Esophagus muscularis mucosa (tissue), 4 donors: ENCODE data around the gene RASAL1. TPM values are rescaled to one million over a fixed set of nuclear protein-coding genes. Genes with fewer than 3 reads are reported as not detected.

Experiments
- DNase-seq: peaks from one replicate; pipeline ENCODE4 v3.0.0-alpha.2; 2017; ENCODE audit errors: extremely low spot score
- H3K27ac ChIP-seq, 4 donors: fragments of 200-600 bp; sonication (generic); replicated peaks in 1 of 4; 1 replicate in 3 of 4; 2 replicates in 1 of 4; pipeline ENCODE4 v1.5.1; 2016 to 2019; ENCODE audit warnings: mild to moderate bottlenecking in 1 of 4
- H3K27me3 ChIP-seq, 4 donors: fragments of 200-600 bp; sonication (generic); one replicate each; pipeline versions ENCODE4 v1.5.1 to v1.6.0; 2016 to 2019
- H3K36me3 ChIP-seq, 4 donors: fragments of 200-600 bp; sonication (generic); one replicate each; pipeline ENCODE4 v1.5.1; 2016 to 2019
- H3K4me1 ChIP-seq, 4 donors: fragments of 200-600 bp; sonication (generic); one replicate each; pipeline ENCODE4 v1.5.1; 2016 to 2019
- H3K4me3 ChIP-seq, 4 donors: fragments of 200-600 bp; sonication (generic); 1 replicate in 2 of 4; 2 replicates in 2 of 4; pipeline ENCODE4 v1.5.1; 2016 to 2019; ENCODE audit warnings: mild to moderate bottlenecking in 4 of 4, moderate library complexity in 1 of 4
- H3K9me3 ChIP-seq, 4 donors: fragments of 200-600 bp; sonication (generic); 1 replicate in 3 of 4; 2 replicates in 1 of 4; pipeline ENCODE4 v1.5.1; 2016 to 2019
- EP300 ChIP-seq: sonication (generic); formaldehyde crosslinking; IDR thresholded peaks from one replicate; pipeline ENCODE4 v1.6.1; 2017; ENCODE audit warnings: antibody characterized with exemption
- POLR2A ChIP-seq: fragments of 450-650 bp; IDR thresholded peaks from one replicate; pipeline ENCODE4 v1.6.1; 2017; ENCODE audit warnings: antibody characterized with exemption, moderate library complexity, mild to moderate bottlenecking, low read depth
- POLR2AphosphoS5 ChIP-seq, 2 donors: sonication (generic); formaldehyde crosslinking; IDR thresholded peaks; one replicate each; pipeline ENCODE4 v1.6.1; 2017; ENCODE audit warnings: antibody characterized with exemption in 2 of 2
- WGBS: methylation state at CpG from one replicate; pipeline ENCODE4 v1.1.5; 2018; 5-methylcytosine and 5-hydroxymethylcytosine counted together
- intact Hi-C: fragments of 100-400 bp; cut with DNase I; formaldehyde crosslinking; loops from one replicate; pipeline ENCODE4 v1.15.1; 2023
- total RNA-seq, 4 donors: library from RNA; depleted of rRNA; stranded (reverse); fragments of >200 nt; gene quantifications; one replicate each; pipeline versions ENCODE4 v1.1.0 to v1.2.1, GENCODE V29; 2016
- TF ChIP-seq, protein P1 (sequence below), 3 experiments: fragments of 200-600 bp in 2 of 3; fragments of 450-650 bp in 1 of 3; sonication (generic) in 2 of 3; IDR thresholded peaks; one replicate each; pipeline ENCODE4 v1.5.1; 2017 to 2019; ENCODE audit warnings: antibody characterized with exemption in 3 of 3, mild to moderate bottlenecking in 2 of 3, moderate library complexity in 1 of 3

RASAL1 gene
- total RNA-seq, 4 donors from 2014 or later, result 0.17 TPM; not detected in 3

DNA sequence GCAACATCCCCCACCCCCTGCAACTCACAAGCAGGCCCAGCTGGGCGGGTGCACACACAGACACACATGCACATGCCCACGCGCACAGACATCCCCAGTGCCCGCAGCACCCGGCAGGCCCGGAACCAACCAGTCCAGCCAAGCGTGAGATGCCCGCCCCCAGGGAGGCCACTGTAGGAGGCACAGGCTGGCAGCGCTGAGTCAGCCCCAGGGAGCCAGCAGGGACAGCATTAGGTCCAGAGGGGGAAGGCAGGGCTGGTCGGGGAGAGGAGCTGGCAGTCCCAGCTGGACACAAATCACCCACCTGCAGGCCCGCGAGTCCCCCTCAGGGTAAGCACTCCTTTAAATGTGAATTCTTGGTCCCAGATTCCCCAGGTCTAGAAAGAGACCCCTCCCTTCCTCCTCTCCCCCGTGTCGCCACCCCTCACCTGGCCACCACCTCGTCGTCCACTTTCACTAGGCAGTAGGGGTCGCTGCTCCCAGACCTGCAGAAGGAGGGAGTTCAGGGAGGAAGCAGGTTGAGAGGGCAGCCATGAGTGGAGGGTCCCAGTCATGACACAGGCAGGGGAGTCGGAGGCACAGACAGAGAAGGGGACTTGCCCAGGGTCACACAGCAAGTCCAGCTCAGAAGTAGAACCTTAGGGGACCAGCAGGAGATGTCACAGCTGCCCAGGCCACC, 5.0 kb downstream of the RASAL1 start:
- no peak for TF ChIP-seq POLR2A
- no peak for TF ChIP-seq POLR2AphosphoS5 (IDR thresholded peaks at IDR 0.05)
- TF ChIP-seq, protein P1, sequence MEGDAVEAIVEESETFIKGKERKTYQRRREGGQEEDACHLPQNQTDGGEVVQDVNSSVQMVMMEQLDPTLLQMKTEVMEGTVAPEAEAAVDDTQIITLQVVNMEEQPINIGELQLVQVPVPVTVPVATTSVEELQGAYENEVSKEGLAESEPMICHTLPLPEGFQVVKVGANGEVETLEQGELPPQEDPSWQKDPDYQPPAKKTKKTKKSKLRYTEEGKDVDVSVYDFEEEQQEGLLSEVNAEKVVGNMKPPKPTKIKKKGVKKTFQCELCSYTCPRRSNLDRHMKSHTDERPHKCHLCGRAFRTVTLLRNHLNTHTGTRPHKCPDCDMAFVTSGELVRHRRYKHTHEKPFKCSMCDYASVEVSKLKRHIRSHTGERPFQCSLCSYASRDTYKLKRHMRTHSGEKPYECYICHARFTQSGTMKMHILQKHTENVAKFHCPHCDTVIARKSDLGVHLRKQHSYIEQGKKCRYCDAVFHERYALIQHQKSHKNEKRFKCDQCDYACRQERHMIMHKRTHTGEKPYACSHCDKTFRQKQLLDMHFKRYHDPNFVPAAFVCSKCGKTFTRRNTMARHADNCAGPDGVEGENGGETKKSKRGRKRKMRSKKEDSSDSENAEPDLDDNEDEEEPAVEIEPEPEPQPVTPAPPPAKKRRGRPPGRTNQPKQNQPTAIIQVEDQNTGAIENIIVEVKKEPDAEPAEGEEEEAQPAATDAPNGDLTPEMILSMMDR (IDR thresholded peaks at IDR 0.05), result no peak
- TF ChIP-seq EP300, result no peak
- Histone ChIP-seq H3K4me1 (peaks cover 0 to 5% (median 3%) of the 10 kb centered on the region in 4 donors), H3K27ac (no peak overlapping the region), H3K27me3 (peaks cover 0 to 77% (median 8%) of the 10 kb centered on the region in 4 donors), H3K36me3 (no peaks in the 10 kb centered on the region), H3K9me3 (no peaks in the 10 kb centered on the region), H3K4me3 (no peak overlapping the region)
- intact Hi-C loops, result no loop called here
- no peak for DNase-seq
- WGBS, result 28% methylated on average over 7 of the region's 18 CpGs

GRCh38 chr12:113129664-113130456, 5.7 kb downstream of the RASAL1 start:
- Histone ChIP-seq H3K4me1 (no peaks in the 10 kb centered on the region), H3K27ac (no peak overlapping the region), H3K27me3 (peaks cover 0 to 70% (median 8%) of the 10 kb centered on the region in 4 donors), H3K9me3 (no peaks in the 10 kb centered on the region), H3K4me3 (no peak overlapping the region), H3K36me3 (no peaks in the 10 kb centered on the region)
- intact Hi-C loops, result no loop called here
- no peak for DNase-seq
- TF ChIP-seq POLR2A (no peak), POLR2AphosphoS5 (IDR thresholded peaks at IDR 0.05) (no peak), EP300 (no peak)
- TF ChIP-seq, protein P1 (IDR thresholded peaks at IDR 0.05), result no peak
- 81% methylated on average over 10 of the region's 17 CpGs for WGBS

- H3K4me3 ChIP-seq, result no peak overlapping the region
- no peaks in the 10 kb centered on the region for H3K36me3 ChIP-seq
- H3K9me3 ChIP-seq, result no peaks in the 10 kb centered on the region
- H3K27me3 ChIP-seq, result peaks cover 0 to 62% (median 3%) of the 10 kb centered on the region in 4 donors
- no peak for DNase-seq
- 60% methylated on average over 9 of the region's 9 CpGs for WGBS
- no peaks in the 10 kb centered on the region for H3K4me1 ChIP-seq
- intact Hi-C loops, result no loop called here
- no peak for TF ChIP-seq POLR2AphosphoS5 (IDR thresholded peaks at IDR 0.05)
- TF ChIP-seq POLR2A, result no peak
- TF ChIP-seq, protein P1 (IDR thresholded peaks at IDR 0.05), result no peak
- TF ChIP-seq EP300, result no peak
- no peak overlapping the region for H3K27ac ChIP-seq
These were observed 6.5 kb downstream of the RASAL1 start for GRCh38 chr12:113128802-113129663.

DNA sequence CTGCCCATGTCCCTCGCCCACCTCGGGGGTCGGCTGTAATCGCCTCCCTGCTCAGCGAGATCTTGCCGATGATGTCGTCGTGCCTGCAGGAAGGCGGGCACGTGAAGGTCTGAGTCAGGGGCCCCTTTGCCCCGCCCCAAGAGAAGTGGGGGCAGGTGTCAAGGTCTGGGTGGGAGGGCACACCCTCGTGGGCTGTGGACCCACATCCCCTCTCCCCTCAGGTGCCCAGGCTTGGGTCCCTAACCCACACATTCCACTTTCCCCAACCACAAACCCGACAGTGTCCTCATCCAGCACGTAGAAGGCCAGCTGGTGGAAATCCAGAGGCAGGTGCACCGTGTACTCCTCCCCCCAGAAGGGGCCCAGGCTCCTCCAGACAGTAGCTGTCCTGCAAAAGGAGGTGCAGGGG, 7.8 kb downstream of the RASAL1 start:
- no peak for DNase-seq
- H3K27ac ChIP-seq, result no peak overlapping the region
- intact Hi-C loops, result no loop called here
- no peaks in the 10 kb centered on the region for H3K4me1 ChIP-seq
- TF ChIP-seq POLR2AphosphoS5 (IDR thresholded peaks at IDR 0.05), result no peak
- TF ChIP-seq, protein P1 (IDR thresholded peaks at IDR 0.05), result no peak
- no peak for TF ChIP-seq EP300
- TF ChIP-seq POLR2A, result no peak
- WGBS, result 31% methylated on average over 14 of the region's 15 CpGs
- H3K4me3 ChIP-seq, result no peak overlapping the region
- peaks cover 0 to 49% (median 0%) of the 10 kb centered on the region in 4 donors for H3K27me3 ChIP-seq
- H3K36me3 ChIP-seq, result no peaks in the 10 kb centered on the region
- H3K9me3 ChIP-seq, result peaks cover 0 to 9% (median 5%) of the 10 kb centered on the region in 4 donors
